ENCODE data around the gene ZNF608.

Gene ZNF608

GRCh38 chr5:124754206-124754927 is 7.9 kb upstream of the ZNF608 start:
- no peak for DNase-seq

- no peak for DNase-seq
These were observed 6.6 kb upstream of the ZNF608 start for GRCh38 chr5:124752854-124753720.

- DNase-seq, result no peak
These were observed 4.6 kb upstream of the ZNF608 start for GRCh38 chr5:124751031-124751430.

- DNase-seq, result peak; percentile 18 to 78
These were observed 2.5 kb upstream of the ZNF608 start for GRCh38 chr5:124748687-124749594.

GRCh38 chr5:124747791-124748686 is 1.6 kb upstream of the ZNF608 start:
- DNase-seq, result peak in 1 of 2 donors; percentile 55

GRCh38 chr5:124746916-124747790 is 714 bp upstream of the ZNF608 start:
- peak in 1 of 2 donors; percentile 76 for DNase-seq

- DNase-seq, result no peak
These were observed 1.2 kb downstream of the ZNF608 start for GRCh38 chr5:124745007-124745927.

- DNase-seq, result no peak
These were observed 2.1 kb downstream of the ZNF608 start for GRCh38 chr5:124744170-124744971.

GRCh38 chr5:124743602-124744169 is 2.8 kb downstream of the ZNF608 start:
- DNase-seq, result peak in 1 of 2 donors; percentile 21

GRCh38 chr5:124742983-124743601 is 3.3 kb downstream of the ZNF608 start:
- no peak for DNase-seq

GRCh38 chr5:124742521-124742920 is 3.9 kb downstream of the ZNF608 start:
- DNase-seq, result no peak

- no peak for DNase-seq
These were observed 4.5 kb downstream of the ZNF608 start for GRCh38 chr5:124741711-124742496.

GRCh38 chr5:124740991-124741583 is 5.4 kb downstream of the ZNF608 start:
- DNase-seq, result no peak

- DNase-seq, result no peak
These were observed 6.4 kb downstream of the ZNF608 start for GRCh38 chr5:124740071-124740470.

- no peak for DNase-seq
These were observed 6.8 kb downstream of the ZNF608 start for GRCh38 chr5:124739634-124740025.
